ENCODE measurements around the gene PPP1R12B.
"Not testable (repeated sequence)": the region's sequence is repeated elsewhere in the genome, so short reads cannot be mapped to it uniquely, and the experiment has no call there.

PPP1R12B gene

GRCh38 chr1:202520857-202521216 lies 172.3 kb downstream of the PPP1R12B start:
- FAIRE-seq; DNase-seq (ENCODE audit: insufficient read length, low spot score): not testable (repeated sequence)

GRCh38 chr1:202521484-202521883 lies 173.0 kb downstream of the PPP1R12B start:
- not testable (repeated sequence) for FAIRE-seq

GRCh38 chr1:202521886-202522285 lies 173.4 kb downstream of the PPP1R12B start:
- DNase-seq (ENCODE audit: insufficient read length, low spot score) (no peak), FAIRE-seq (no peak)

More at GRCh38 chr1:202521484-202521883, 173.0 kb downstream of the PPP1R12B start:
- not testable (repeated sequence) for DNase-seq (ENCODE audit: insufficient read length, low spot score)

GRCh38 chr1:202526056-202526455 lies 177.6 kb downstream of the PPP1R12B start:
- not testable (repeated sequence) for DNase-seq (ENCODE audit: insufficient read length, low spot score); FAIRE-seq

- DNase-seq (ENCODE audit: insufficient read length, low spot score) = not testable (repeated sequence)
- FAIRE-seq = peak; percentile 9
These were observed 179.7 kb downstream of the PPP1R12B start for GRCh38 chr1:202528096-202528722.

GRCh38 chr1:202530686-202531085 lies 182.2 kb downstream of the PPP1R12B start:
- FAIRE-seq = peak; percentile 4
- DNase-seq (ENCODE audit: insufficient read length, low spot score) = not testable (repeated sequence)

- DNase-seq (ENCODE audit: insufficient read length, low spot score) = no peak
- no peak for FAIRE-seq
These were observed 182.9 kb downstream of the PPP1R12B start for GRCh38 chr1:202531472-202531811.

- not testable (repeated sequence) for DNase-seq (ENCODE audit: insufficient read length, low spot score)
- FAIRE-seq = peak; percentile 44
These were observed 183.5 kb downstream of the PPP1R12B start for GRCh38 chr1:202531812-202532616.

GRCh38 chr1:202539166-202539574 lies 190.7 kb downstream of the PPP1R12B start:
- DNase-seq (ENCODE audit: insufficient read length, low spot score) (peak; percentile 21), FAIRE-seq (peak; percentile 69)

GRCh38 chr1:202539583-202539982 lies 191.1 kb downstream of the PPP1R12B start:
- FAIRE-seq = not testable (repeated sequence)

GRCh38 chr1:202540014-202540413 lies 191.5 kb downstream of the PPP1R12B start:
- FAIRE-seq (no peak), DNase-seq (ENCODE audit: insufficient read length, low spot score) (no peak)

More at GRCh38 chr1:202539583-202539982, 191.1 kb downstream of the PPP1R12B start:
- not testable (repeated sequence) for DNase-seq (ENCODE audit: insufficient read length, low spot score)

- FAIRE-seq (no peak), DNase-seq (ENCODE audit: insufficient read length, low spot score) (no peak)
These were observed 191.9 kb downstream of the PPP1R12B start for GRCh38 chr1:202540448-202540847.

GRCh38 chr1:202540858-202541257 lies 192.4 kb downstream of the PPP1R12B start:
- not testable (repeated sequence) for DNase-seq (ENCODE audit: insufficient read length, low spot score); FAIRE-seq

GRCh38 chr1:202542415-202542814 lies 193.9 kb downstream of the PPP1R12B start:
- FAIRE-seq; DNase-seq (ENCODE audit: insufficient read length, low spot score): not testable (repeated sequence)

GRCh38 chr1:202543537-202543936 lies 195.0 kb downstream of the PPP1R12B start:
- FAIRE-seq; DNase-seq (ENCODE audit: insufficient read length, low spot score): not testable (repeated sequence)

- not testable (repeated sequence) for FAIRE-seq
These were observed 196.4 kb downstream of the PPP1R12B start for GRCh38 chr1:202544766-202545449.

GRCh38 chr1:202545647-202546303 lies 197.3 kb downstream of the PPP1R12B start:
- FAIRE-seq; DNase-seq (ENCODE audit: insufficient read length, low spot score): not testable (repeated sequence)

More at GRCh38 chr1:202544766-202545449, 196.4 kb downstream of the PPP1R12B start:
- DNase-seq (ENCODE audit: insufficient read length, low spot score) = not testable (repeated sequence)

- not testable (repeated sequence) for FAIRE-seq; DNase-seq (ENCODE audit: insufficient read length, low spot score)
These were observed 197.9 kb downstream of the PPP1R12B start for GRCh38 chr1:202546377-202546776.

- not testable (repeated sequence) for DNase-seq (ENCODE audit: insufficient read length, low spot score); FAIRE-seq
These were observed 198.3 kb downstream of the PPP1R12B start for GRCh38 chr1:202546796-202547195.

GRCh38 chr1:202547215-202547614 lies 198.7 kb downstream of the PPP1R12B start:
- no peak for FAIRE-seq
- DNase-seq (ENCODE audit: insufficient read length, low spot score) = no peak
